ENCODE results near the gene ARSI.

ARSI gene

DNA sequence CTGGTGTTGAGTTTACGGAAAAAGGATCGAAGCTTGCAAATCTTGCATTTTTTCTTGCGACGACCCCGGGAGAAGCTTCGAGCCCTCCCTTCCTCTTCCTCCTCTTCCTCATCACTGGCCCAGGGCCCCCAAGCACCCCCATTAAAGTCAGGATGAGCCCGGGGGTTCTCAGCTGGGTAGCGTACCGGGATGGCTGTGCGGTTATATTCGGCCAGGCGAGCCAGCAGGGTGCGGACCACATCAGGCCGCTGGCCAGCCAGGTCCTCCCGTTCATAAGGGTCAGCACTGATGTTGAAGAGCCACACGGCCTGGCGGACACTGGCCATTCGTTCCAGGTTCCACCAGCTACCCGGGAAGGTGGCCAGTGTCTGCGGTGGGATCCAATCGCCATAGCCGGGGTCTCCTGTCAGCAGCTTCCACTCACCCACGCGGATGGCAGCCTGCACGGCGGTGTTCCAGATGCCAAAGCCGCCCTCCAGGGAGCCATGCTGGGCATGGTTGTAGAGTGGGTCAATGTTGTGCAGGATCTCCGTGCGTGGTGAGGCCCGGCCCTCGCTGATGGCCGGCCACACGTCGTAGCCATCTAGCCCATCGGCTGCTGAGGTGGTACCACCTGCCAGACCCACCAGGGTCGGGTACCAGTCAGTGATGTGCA, 5.3 kb downstream of the ARSI start:
- Histone ChIP-seq H2AFZ (ENCODE audit: low read length) (no peak overlapping the region), H3K4me3 (ENCODE audit: low read length in 2 of 2) (no peak overlapping the region), H2AK5ac (ENCODE audit: low read depth, low read length) (no peak overlapping the region), H2BK5ac (ENCODE audit: low read length) (peak overlapping the region; percentile 49), H2BK120ac (ENCODE audit: low read depth, low read length) (no peak overlapping the region), H3K27ac (replicated peaks; ENCODE audit: low read length) (no peak overlapping the region), H2BK12ac (ENCODE audit: low read length) (no peak overlapping the region), H3K23ac (ENCODE audit: low read depth, low read length, poor library complexity) (peak overlapping the region; percentile 61), H3K36me3 (replicated peaks in 1 of 2; ENCODE audit: control insufficient read depth in 2 of 2, insufficient read depth in 2 of 2, low read length in 2 of 2) (no peaks in the 10 kb centered on the region), H4K8ac (ENCODE audit: low read depth, low read length) (no peak overlapping the region), H3K27me3 (ENCODE audit: control insufficient read depth in 3 of 3, insufficient read depth in 3 of 3, low read depth in 1 of 3, low read length in 3 of 3) (no peaks in the 10 kb centered on the region), H2BK15ac (ENCODE audit: low read length) (no peak overlapping the region), H3K4me2 (ENCODE audit: insufficient read depth, low read length, poor library complexity, severe bottlenecking) (no peak overlapping the region), H3K9me3 (replicated peaks in 1 of 2; ENCODE audit: control insufficient read depth in 2 of 2, insufficient read depth in 1 of 2, low read depth in 1 of 2, low read length in 2 of 2) (no peaks in the 10 kb centered on the region), H3K4me1 (ENCODE audit: control insufficient read depth in 2 of 2, insufficient read depth in 1 of 2, low read depth in 1 of 2, low read length in 2 of 2) (peaks cover 11 to 20% of the 10 kb centered on the region in 2 donors), H3K9ac (ENCODE audit: low read depth, low read length, poor library complexity) (no peak overlapping the region), H4K91ac (ENCODE audit: low read depth, low read length, poor library complexity) (no peak overlapping the region), H3K14ac (ENCODE audit: low read length) (no peak overlapping the region), H3K18ac (ENCODE audit: low read length) (peak overlapping the region; percentile 67), H3K4ac (ENCODE audit: low read length) (no peak overlapping the region), H3K79me1 (ENCODE audit: low read depth, low read length) (no peaks in the 10 kb centered on the region)
- no CpG with 5 or more reads among the region's 36 CpGs for WGBS, 2 donors (ENCODE audit: extremely low coverage in 2 of 2, insufficient read length in 2 of 2, insufficient replicate concordance in 1 of 2)
- no peak for DNase-seq (ENCODE audit: low spot score)

- no peak overlapping the region for H3K27ac ChIP-seq (replicated peaks; ENCODE audit: low read length)
- H2BK12ac ChIP-seq (ENCODE audit: low read length) = no peak overlapping the region
- H3K27me3 ChIP-seq (ENCODE audit: control insufficient read depth in 3 of 3, insufficient read depth in 3 of 3, low read depth in 1 of 3, low read length in 3 of 3) = no peaks in the 10 kb centered on the region
- H3K23ac ChIP-seq (ENCODE audit: low read depth, low read length, poor library complexity) = no peak overlapping the region
- no peak overlapping the region for H3K14ac ChIP-seq (ENCODE audit: low read length)
- no peaks in the 10 kb centered on the region for H3K9me3 ChIP-seq (replicated peaks in 1 of 2; ENCODE audit: control insufficient read depth in 2 of 2, insufficient read depth in 1 of 2, low read depth in 1 of 2, low read length in 2 of 2)
- no CpG with 5 or more reads among the region's 7 CpGs for WGBS, 2 donors (ENCODE audit: extremely low coverage in 2 of 2, insufficient read length in 2 of 2, insufficient replicate concordance in 1 of 2)
- no peak overlapping the region for H2BK15ac ChIP-seq (ENCODE audit: low read length)
- H4K91ac ChIP-seq (ENCODE audit: low read depth, low read length, poor library complexity) = no peak overlapping the region
- no peak overlapping the region for H2BK5ac ChIP-seq (ENCODE audit: low read length)
- no peak overlapping the region for H3K4ac ChIP-seq (ENCODE audit: low read length)
- no peaks in the 10 kb centered on the region for H3K36me3 ChIP-seq (replicated peaks in 1 of 2; ENCODE audit: control insufficient read depth in 2 of 2, insufficient read depth in 2 of 2, low read length in 2 of 2)
- peak overlapping the region; percentile 53 for H3K18ac ChIP-seq (ENCODE audit: low read length)
- H4K8ac ChIP-seq (ENCODE audit: low read depth, low read length) = no peak overlapping the region
- H2BK120ac ChIP-seq (ENCODE audit: low read depth, low read length) = no peak overlapping the region
- H3K4me2 ChIP-seq (ENCODE audit: insufficient read depth, low read length, poor library complexity, severe bottlenecking) = no peak overlapping the region
- peaks cover 17 to 25% of the 10 kb centered on the region in 2 donors for H3K4me1 ChIP-seq (ENCODE audit: control insufficient read depth in 2 of 2, insufficient read depth in 1 of 2, low read depth in 1 of 2, low read length in 2 of 2)
- no peak overlapping the region for H2AK5ac ChIP-seq (ENCODE audit: low read depth, low read length)
- H2AFZ ChIP-seq (ENCODE audit: low read length) = no peak overlapping the region
- H3K4me3 ChIP-seq (ENCODE audit: low read length in 2 of 2) = no peak overlapping the region
- H3K9ac ChIP-seq (ENCODE audit: low read depth, low read length, poor library complexity) = no peak overlapping the region
- DNase-seq (ENCODE audit: low spot score) = no peak
- H3K79me1 ChIP-seq (ENCODE audit: low read depth, low read length) = no peaks in the 10 kb centered on the region
These were observed 6.2 kb downstream of the ARSI start for GRCh38 chr5:150296496-150296895.

DNA sequence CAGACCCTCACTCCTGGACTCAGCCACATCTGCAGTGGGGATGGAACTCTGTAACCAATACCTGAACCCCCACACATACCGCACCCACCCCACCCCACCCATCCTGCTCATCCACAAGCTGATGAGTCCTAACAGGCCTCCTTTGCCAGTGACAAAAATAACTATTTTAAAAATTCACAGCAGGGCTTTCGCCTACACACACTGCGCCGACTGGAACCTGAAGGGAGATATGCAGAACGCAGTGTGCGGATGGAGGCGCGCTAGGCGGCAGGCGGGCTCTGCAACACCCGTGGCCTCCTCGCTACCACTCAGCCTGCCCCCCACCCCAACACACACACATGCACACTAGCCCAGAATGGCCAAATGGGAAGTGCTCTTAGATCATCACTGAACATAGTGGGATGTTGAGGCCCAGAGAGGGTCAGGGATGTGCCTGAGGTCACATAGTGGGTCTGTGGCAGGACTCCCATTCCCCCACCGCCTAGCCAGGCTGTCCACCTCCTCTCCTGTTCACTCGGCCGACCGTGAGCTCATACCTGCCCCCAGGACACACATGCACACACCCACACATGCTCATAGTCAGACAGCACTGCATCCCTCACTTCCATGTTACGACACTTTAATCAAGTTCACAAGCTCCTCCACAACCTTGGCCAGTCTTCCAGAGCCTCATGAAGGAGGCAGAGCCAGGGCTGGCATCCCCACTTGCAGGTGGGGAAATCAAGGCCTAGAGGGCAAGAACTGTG, 6.8 kb downstream of the ARSI start:
- no peaks in the 10 kb centered on the region for H3K36me3 ChIP-seq (replicated peaks in 1 of 2; ENCODE audit: control insufficient read depth in 2 of 2, insufficient read depth in 2 of 2, low read length in 2 of 2)
- H2BK12ac ChIP-seq (ENCODE audit: low read length) = no peak overlapping the region
- no peak overlapping the region for H2AFZ ChIP-seq (ENCODE audit: low read length)
- no peak overlapping the region for H3K23ac ChIP-seq (ENCODE audit: low read depth, low read length, poor library complexity)
- H3K4me2 ChIP-seq (ENCODE audit: insufficient read depth, low read length, poor library complexity, severe bottlenecking) = no peak overlapping the region
- DNase-seq (ENCODE audit: low spot score) = no peak
- H4K91ac ChIP-seq (ENCODE audit: low read depth, low read length, poor library complexity) = no peak overlapping the region
- no peak overlapping the region for H3K4me3 ChIP-seq (ENCODE audit: low read length in 2 of 2)
- no peak overlapping the region for H2BK15ac ChIP-seq (ENCODE audit: low read length)
- H3K9ac ChIP-seq (ENCODE audit: low read depth, low read length, poor library complexity) = no peak overlapping the region
- no peak overlapping the region for H3K4ac ChIP-seq (ENCODE audit: low read length)
- no peaks in the 10 kb centered on the region for H3K27me3 ChIP-seq (ENCODE audit: control insufficient read depth in 3 of 3, insufficient read depth in 3 of 3, low read depth in 1 of 3, low read length in 3 of 3)
- no peak overlapping the region for H2BK120ac ChIP-seq (ENCODE audit: low read depth, low read length)
- H3K14ac ChIP-seq (ENCODE audit: low read length) = no peak overlapping the region
- no peaks in the 10 kb centered on the region for H3K9me3 ChIP-seq (replicated peaks in 1 of 2; ENCODE audit: control insufficient read depth in 2 of 2, insufficient read depth in 1 of 2, low read depth in 1 of 2, low read length in 2 of 2)
- H2AK5ac ChIP-seq (ENCODE audit: low read depth, low read length) = no peak overlapping the region
- no peaks in the 10 kb centered on the region for H3K79me1 ChIP-seq (ENCODE audit: low read depth, low read length)
- peaks cover 18 to 24% of the 10 kb centered on the region in 2 donors for H3K4me1 ChIP-seq (ENCODE audit: control insufficient read depth in 2 of 2, insufficient read depth in 1 of 2, low read depth in 1 of 2, low read length in 2 of 2)
- WGBS, 2 donors (ENCODE audit: extremely low coverage in 2 of 2, insufficient read length in 2 of 2, insufficient replicate concordance in 1 of 2) = no CpG with 5 or more reads among the region's 17 CpGs
- H3K27ac ChIP-seq (replicated peaks; ENCODE audit: low read length) = no peak overlapping the region
- no peak overlapping the region for H4K8ac ChIP-seq (ENCODE audit: low read depth, low read length)
- no peak overlapping the region for H2BK5ac ChIP-seq (ENCODE audit: low read length)
- peak overlapping the region; percentile 51 for H3K18ac ChIP-seq (ENCODE audit: low read length)

DNA sequence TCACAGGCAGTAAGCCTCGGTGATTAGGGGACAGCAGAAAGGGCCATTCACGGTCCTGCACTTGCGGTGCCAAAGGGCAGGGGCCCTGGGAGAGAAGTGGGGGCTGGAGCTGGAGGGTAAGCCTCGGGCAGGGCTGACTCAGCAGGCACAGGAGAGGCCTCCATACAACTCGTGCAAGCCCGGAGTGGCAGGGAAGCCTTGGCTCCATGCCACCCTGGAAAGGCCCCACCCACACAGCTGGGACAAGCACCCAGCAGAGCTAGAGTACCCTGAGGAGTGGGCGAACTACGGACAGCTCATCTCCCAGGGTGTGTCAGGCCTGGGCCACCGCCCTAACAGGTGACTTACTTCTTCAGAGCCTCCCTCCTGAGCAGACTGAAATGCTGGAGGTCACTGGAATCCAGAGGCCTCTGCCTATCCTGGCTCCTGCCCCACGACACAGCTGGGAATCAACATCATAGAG, 7.5 kb downstream of the ARSI start:
- Histone ChIP-seq H3K18ac (ENCODE audit: low read length) (no peak overlapping the region), H3K14ac (ENCODE audit: low read length) (no peak overlapping the region), H2AFZ (ENCODE audit: low read length) (no peak overlapping the region), H2BK120ac (ENCODE audit: low read depth, low read length) (no peak overlapping the region), H3K36me3 (replicated peaks in 1 of 2; ENCODE audit: control insufficient read depth in 2 of 2, insufficient read depth in 2 of 2, low read length in 2 of 2) (no peaks in the 10 kb centered on the region), H2BK12ac (ENCODE audit: low read length) (no peak overlapping the region), H3K4ac (ENCODE audit: low read length) (no peak overlapping the region), H3K4me3 (ENCODE audit: low read length in 2 of 2) (no peak overlapping the region), H3K9me3 (replicated peaks in 1 of 2; ENCODE audit: control insufficient read depth in 2 of 2, insufficient read depth in 1 of 2, low read depth in 1 of 2, low read length in 2 of 2) (no peaks in the 10 kb centered on the region), H3K4me2 (ENCODE audit: insufficient read depth, low read length, poor library complexity, severe bottlenecking) (no peak overlapping the region), H3K4me1 (ENCODE audit: control insufficient read depth in 2 of 2, insufficient read depth in 1 of 2, low read depth in 1 of 2, low read length in 2 of 2) (peaks cover 18 to 19% of the 10 kb centered on the region in 2 donors), H4K8ac (ENCODE audit: low read depth, low read length) (no peak overlapping the region), H2AK5ac (ENCODE audit: low read depth, low read length) (peak overlapping the region; percentile 30), H3K23ac (ENCODE audit: low read depth, low read length, poor library complexity) (no peak overlapping the region), H4K91ac (ENCODE audit: low read depth, low read length, poor library complexity) (no peak overlapping the region), H2BK5ac (ENCODE audit: low read length) (no peak overlapping the region), H3K27me3 (ENCODE audit: control insufficient read depth in 3 of 3, insufficient read depth in 3 of 3, low read depth in 1 of 3, low read length in 3 of 3) (no peaks in the 10 kb centered on the region), H3K9ac (ENCODE audit: low read depth, low read length, poor library complexity) (no peak overlapping the region), H3K27ac (replicated peaks; ENCODE audit: low read length) (no peak overlapping the region), H3K79me1 (ENCODE audit: low read depth, low read length) (no peaks in the 10 kb centered on the region), H2BK15ac (ENCODE audit: low read length) (no peak overlapping the region)
- DNase-seq (ENCODE audit: low spot score) = no peak
- WGBS, 2 donors (ENCODE audit: extremely low coverage in 2 of 2, insufficient read length in 2 of 2, insufficient replicate concordance in 1 of 2) = no CpG with 5 or more reads among the region's 10 CpGs

All from neuronal stem cell (in vitro differentiated cells).